ENCODE results near the gene TMEM181. TPM values are rescaled to one million over a fixed set of nuclear protein-coding genes. Genes with fewer than 3 reads are reported as not detected.
"Not testable (repeated sequence)": the region's sequence is repeated elsewhere in the genome, so short reads cannot be mapped to it uniquely, and the experiment has no call there.

TMEM181 gene, protein sequence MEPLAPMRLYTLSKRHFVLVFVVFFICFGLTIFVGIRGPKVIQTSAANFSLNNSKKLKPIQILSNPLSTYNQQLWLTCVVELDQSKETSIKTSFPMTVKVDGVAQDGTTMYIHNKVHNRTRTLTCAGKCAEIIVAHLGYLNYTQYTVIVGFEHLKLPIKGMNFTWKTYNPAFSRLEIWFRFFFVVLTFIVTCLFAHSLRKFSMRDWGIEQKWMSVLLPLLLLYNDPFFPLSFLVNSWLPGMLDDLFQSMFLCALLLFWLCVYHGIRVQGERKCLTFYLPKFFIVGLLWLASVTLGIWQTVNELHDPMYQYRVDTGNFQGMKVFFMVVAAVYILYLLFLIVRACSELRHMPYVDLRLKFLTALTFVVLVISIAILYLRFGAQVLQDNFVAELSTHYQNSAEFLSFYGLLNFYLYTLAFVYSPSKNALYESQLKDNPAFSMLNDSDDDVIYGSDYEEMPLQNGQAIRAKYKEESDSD
- 10 to 100 TPM; 10.1 to 10.5 TPM for total RNA-seq

- H3K27me3 Mint-ChIP-seq, result no peaks in the 10 kb centered on the region
- H3K4me3 Mint-ChIP-seq, result peak within 1 kb of the TSS; percentile 97
- no peaks in the 10 kb centered on the region for H3K9me3 Mint-ChIP-seq
- H3K36me3 Mint-ChIP-seq, result peaks cover 22% of the 10 kb centered on the region
- peaks cover 29% of the 10 kb centered on the region for H3K4me1 Mint-ChIP-seq
- H3K27ac Mint-ChIP-seq, result peak within 1 kb of the TSS; percentile 95
- DNase-seq, result peak; percentile 89
These were observed at the start of gene TMEM181 for GRCh38 chr6:158559895-158560835. Gene TMEM181 (plus strand): TSS chr6:158560091. CDS start chr6:158560225, 134 bp downstream.

DNA sequence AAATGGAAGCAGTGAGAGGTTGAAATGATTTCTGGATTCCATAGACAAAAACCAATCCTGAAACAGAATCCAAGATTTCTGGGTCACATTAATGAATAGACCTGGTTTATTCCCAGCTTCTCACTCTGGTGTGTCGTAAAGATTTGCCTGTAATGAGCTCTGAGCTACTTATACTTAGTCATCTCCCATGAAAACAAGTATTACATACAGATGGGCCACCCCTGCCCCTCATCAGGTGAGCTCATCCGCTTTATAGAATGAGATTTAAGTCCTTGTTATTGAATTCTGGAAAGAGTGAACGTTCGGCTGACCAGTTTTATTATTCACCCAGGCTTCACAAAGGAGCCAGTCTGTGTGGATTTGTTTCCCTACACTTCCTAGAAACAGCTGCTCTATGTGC, 47.1 kb upstream of the TMEM181 start:
- no peak for DNase-seq
- Mint-ChIP-seq H3K36me3 (no peaks in the 10 kb centered on the region), H3K27ac (no peak overlapping the region), H3K27me3 (peaks cover 25% of the 10 kb centered on the region), H3K9me3 (no peaks in the 10 kb centered on the region), H3K4me1 (peaks cover 20% of the 10 kb centered on the region), H3K4me3 (no peak overlapping the region)

DNA sequence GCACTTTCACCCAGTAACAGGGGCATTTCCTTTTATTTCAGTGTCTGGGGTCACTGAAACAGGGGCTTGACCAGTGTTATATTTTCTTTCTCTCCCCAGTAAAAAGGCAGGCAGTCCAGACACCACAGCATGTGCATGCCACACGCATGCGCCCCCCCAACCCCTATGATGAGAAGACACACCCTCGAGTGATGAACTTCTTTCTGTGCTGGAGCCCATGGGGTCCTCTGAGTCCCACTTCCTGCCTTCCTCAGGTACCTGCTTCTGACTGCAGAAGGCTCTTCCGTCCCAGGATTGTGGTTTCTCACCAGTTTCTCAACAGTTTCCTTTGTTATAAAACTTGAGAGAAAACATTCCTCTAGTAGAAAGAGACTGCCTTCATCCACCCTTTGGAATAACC, 45.7 kb upstream of the TMEM181 start:
- Mint-ChIP-seq H3K27me3 (peaks cover 35% of the 10 kb centered on the region), H3K36me3 (no peaks in the 10 kb centered on the region), H3K9me3 (no peaks in the 10 kb centered on the region), H3K4me1 (peaks cover 27% of the 10 kb centered on the region), H3K4me3 (no peak overlapping the region), H3K27ac (no peak overlapping the region)
- no peak for DNase-seq

- no peak for DNase-seq
- peaks cover 42% of the 10 kb centered on the region for H3K27me3 Mint-ChIP-seq
- no peaks in the 10 kb centered on the region for H3K9me3 Mint-ChIP-seq
- H3K27ac Mint-ChIP-seq, result no peak overlapping the region
- no peak overlapping the region for H3K4me3 Mint-ChIP-seq
- no peaks in the 10 kb centered on the region for H3K36me3 Mint-ChIP-seq
- H3K4me1 Mint-ChIP-seq, result peaks cover 27% of the 10 kb centered on the region
These were observed 44.9 kb upstream of the TMEM181 start for GRCh38 chr6:158514991-158515390.

GRCh38 chr6:158516098-158516497, 43.8 kb upstream of the TMEM181 start:
- Mint-ChIP-seq H3K27me3 (peaks cover 53% of the 10 kb centered on the region), H3K9me3 (no peaks in the 10 kb centered on the region), H3K4me3 (no peak overlapping the region), H3K4me1 (peaks cover 27% of the 10 kb centered on the region), H3K36me3 (no peaks in the 10 kb centered on the region), H3K27ac (no peak overlapping the region)
- DNase-seq, result no peak

- Mint-ChIP-seq H3K4me3 (no peak overlapping the region), H3K36me3 (no peaks in the 10 kb centered on the region), H3K4me1 (peaks cover 27% of the 10 kb centered on the region), H3K27ac (no peak overlapping the region), H3K27me3 (peaks cover 56% of the 10 kb centered on the region), H3K9me3 (no peaks in the 10 kb centered on the region)
- DNase-seq, result no peak
These were observed 42.9 kb upstream of the TMEM181 start for GRCh38 chr6:158517038-158517437.

- H3K9me3 Mint-ChIP-seq, result no peaks in the 10 kb centered on the region
- H3K27ac Mint-ChIP-seq, result no peak overlapping the region
- DNase-seq, result no peak
These were observed 42.3 kb upstream of the TMEM181 start for GRCh38 chr6:158517581-158517980.

DNA sequence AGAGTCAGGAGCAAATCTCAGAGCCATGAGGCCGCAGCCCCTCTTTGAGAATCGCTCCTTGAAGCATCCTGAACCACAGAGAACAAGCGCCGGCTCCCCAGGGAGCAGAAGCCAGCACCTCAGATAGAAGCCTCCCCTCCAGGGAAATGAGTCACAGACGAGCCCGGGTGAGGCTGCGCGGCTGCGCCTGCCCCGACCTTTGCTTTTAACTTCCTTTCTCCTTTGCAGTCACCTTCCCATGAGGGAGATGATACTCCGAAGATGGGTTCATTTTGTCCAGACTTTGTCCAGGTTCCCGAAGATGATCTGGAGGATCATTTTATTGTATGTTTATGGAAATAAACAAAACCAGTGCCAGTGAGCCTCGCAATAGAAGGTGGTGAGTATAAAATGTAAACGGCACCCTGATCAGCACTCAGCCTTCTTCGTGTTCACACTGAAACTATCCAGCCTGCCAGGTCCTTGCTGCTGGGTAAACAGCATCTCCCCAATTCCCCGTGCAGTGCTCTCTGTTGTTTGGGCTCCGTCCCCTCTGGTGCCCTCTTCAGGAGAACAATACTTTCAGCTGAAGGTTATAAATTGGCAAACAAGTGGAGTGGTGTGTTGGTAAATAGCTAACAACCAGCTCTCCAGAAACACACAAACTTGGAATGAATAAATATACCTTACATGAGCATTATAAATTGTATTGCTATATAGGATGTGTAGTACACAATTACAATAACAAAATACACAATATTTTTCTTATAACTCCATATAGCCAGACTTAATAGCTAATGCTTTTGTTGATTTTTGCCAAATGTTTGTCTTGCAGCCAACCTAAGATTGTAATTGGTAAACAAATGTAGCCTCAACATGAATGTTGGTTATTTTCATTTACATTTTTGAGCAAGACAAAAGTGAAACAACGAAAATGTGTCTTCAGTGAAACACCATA, 41.4 kb upstream of the TMEM181 start:
- DNase-seq, result peak; percentile 53
- H3K36me3 Mint-ChIP-seq, result no peaks in the 10 kb centered on the region
- peaks cover 27% of the 10 kb centered on the region for H3K4me1 Mint-ChIP-seq
- no peaks in the 10 kb centered on the region for H3K9me3 Mint-ChIP-seq
- peak overlapping the region; percentile 6 for H3K27ac Mint-ChIP-seq
- H3K27me3 Mint-ChIP-seq, result peaks cover 65% of the 10 kb centered on the region
- H3K4me3 Mint-ChIP-seq, result peak overlapping the region; percentile 75

More at GRCh38 chr6:158517581-158517980, 42.3 kb upstream of the TMEM181 start:
- H3K27me3 Mint-ChIP-seq, result peaks cover 57% of the 10 kb centered on the region
- H3K36me3 Mint-ChIP-seq, result no peaks in the 10 kb centered on the region
- H3K4me1 Mint-ChIP-seq, result peaks cover 27% of the 10 kb centered on the region
- no peak overlapping the region for H3K4me3 Mint-ChIP-seq

GRCh38 chr6:158519300-158519699, 40.6 kb upstream of the TMEM181 start:
- H3K9me3 Mint-ChIP-seq, result no peaks in the 10 kb centered on the region

GRCh38 chr6:158519761-158520160, 40.1 kb upstream of the TMEM181 start:
- Mint-ChIP-seq H3K4me1 (peaks cover 17% of the 10 kb centered on the region), H3K9me3 (no peaks in the 10 kb centered on the region), H3K27me3 (peaks cover 78% of the 10 kb centered on the region), H3K27ac (no peak overlapping the region), H3K36me3 (no peaks in the 10 kb centered on the region), H3K4me3 (no peak overlapping the region)
- DNase-seq, result no peak

More at GRCh38 chr6:158519300-158519699, 40.6 kb upstream of the TMEM181 start:
- peaks cover 74% of the 10 kb centered on the region for H3K27me3 Mint-ChIP-seq
- H3K4me1 Mint-ChIP-seq, result peaks cover 22% of the 10 kb centered on the region
- no peak overlapping the region for H3K4me3 Mint-ChIP-seq
- no peaks in the 10 kb centered on the region for H3K36me3 Mint-ChIP-seq
- no peak overlapping the region for H3K27ac Mint-ChIP-seq
- DNase-seq, result no peak

GRCh38 chr6:158520975-158521374, 38.9 kb upstream of the TMEM181 start:
- Mint-ChIP-seq H3K4me1 (peaks cover 14% of the 10 kb centered on the region), H3K27me3 (peaks cover 81% of the 10 kb centered on the region)
- H3K9me3 Mint-ChIP-seq, H3K36me3 Mint-ChIP-seq, H3K27ac Mint-ChIP-seq, H3K4me3 Mint-ChIP-seq, DNase-seq: not testable (repeated sequence)

DNA sequence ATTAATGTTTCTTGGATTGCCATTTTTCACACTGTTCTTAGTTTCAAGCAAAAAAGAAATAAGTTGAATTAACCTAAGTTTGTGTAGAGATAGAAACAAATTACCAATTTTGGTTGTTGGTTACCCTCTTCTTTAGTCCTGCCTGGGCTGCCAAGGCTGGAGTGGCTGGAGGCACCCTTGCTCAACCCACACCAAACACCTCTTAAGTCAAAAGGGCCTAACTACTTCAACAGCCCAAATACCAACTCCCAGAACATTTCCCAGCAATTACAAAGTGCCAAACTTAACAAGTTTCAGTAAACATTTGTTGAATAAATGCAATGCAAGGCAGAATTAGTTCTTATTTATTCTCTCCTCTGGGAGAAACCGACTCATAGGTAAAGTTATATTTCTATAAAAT, 38.1 kb upstream of the TMEM181 start:
- no peaks in the 10 kb centered on the region for H3K36me3 Mint-ChIP-seq
- no peak for DNase-seq
- peaks cover 82% of the 10 kb centered on the region for H3K27me3 Mint-ChIP-seq
- no peaks in the 10 kb centered on the region for H3K9me3 Mint-ChIP-seq
- peaks cover 13% of the 10 kb centered on the region for H3K4me1 Mint-ChIP-seq
- H3K4me3 Mint-ChIP-seq, result no peak overlapping the region
- H3K27ac Mint-ChIP-seq, result no peak overlapping the region

DNA sequence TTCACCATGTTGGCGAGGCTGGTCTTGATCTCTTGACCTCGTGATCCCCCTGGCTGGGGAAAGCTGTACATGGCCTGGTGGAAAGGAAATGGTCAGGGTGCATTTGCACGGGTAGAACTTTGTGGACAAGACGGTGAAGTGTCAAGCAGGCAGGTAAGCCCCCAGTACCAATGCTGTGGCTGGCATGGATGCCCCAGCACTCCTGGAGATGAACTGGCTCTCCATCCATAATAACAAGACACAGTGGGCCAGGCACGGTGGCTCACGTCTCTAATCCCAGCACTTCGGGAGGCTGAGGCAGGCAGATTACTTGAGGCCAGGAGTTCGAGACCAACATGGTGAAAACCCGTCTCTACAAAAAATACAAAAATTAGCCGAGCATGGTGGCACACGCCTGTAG, 37.3 kb upstream of the TMEM181 start:
- DNase-seq, result no peak
- no peak overlapping the region for H3K27ac Mint-ChIP-seq
- no peak overlapping the region for H3K4me3 Mint-ChIP-seq
- H3K36me3 Mint-ChIP-seq, result no peaks in the 10 kb centered on the region
- H3K27me3 Mint-ChIP-seq, result peaks cover 82% of the 10 kb centered on the region
- H3K9me3 Mint-ChIP-seq, result peaks cover 4% of the 10 kb centered on the region
- H3K4me1 Mint-ChIP-seq, result peaks cover 9% of the 10 kb centered on the region

DNA sequence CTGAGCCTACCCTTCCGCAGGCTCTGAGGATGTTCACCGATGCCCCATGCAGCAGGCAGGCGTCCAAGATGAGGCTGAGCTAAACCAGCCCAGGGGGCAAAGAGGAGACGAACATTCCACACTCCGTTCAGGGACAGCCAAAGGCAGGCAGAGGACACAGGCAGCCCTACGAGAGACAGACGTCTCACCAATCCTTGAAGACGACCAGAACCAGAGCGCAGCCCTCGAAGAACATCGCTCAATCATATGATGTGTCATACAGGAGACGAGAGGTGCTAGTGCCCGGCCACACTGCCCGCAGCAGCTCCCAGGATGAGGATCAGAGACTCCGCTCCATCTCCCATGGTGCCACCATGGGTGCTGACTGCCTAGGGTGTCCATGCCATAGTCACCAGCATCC, 35.6 kb upstream of the TMEM181 start:
- Mint-ChIP-seq H3K27ac (no peak overlapping the region), H3K36me3 (no peaks in the 10 kb centered on the region), H3K27me3 (peaks cover 72% of the 10 kb centered on the region), H3K9me3 (peaks cover 8% of the 10 kb centered on the region), H3K4me3 (no peak overlapping the region), H3K4me1 (no peaks in the 10 kb centered on the region)
- DNase-seq, result no peak
